ENCODE data around the gene ETFB. TPM values are rescaled to one million over a fixed set of nuclear protein-coding genes. Genes with fewer than 3 reads are reported as not detected.
A peak's percentile ranks its signal among the peaks of the same experiment; 100 is the strongest.

Gene ETFB
- total and polyA plus RNA-seq, 5 donors: 240 to 452 (median 264) TPM

GRCh38 chr19:51364200-51365106 is 1.7 kb downstream of the ETFB start:
- Histone ChIP-seq H3K9me3 (ENCODE audit: control insufficient read depth, low read length) (no peaks in the 10 kb centered on the region), H3K4me1 (ENCODE audit: control insufficient read depth, insufficient read depth, low read length) (peaks cover 10% of the 10 kb centered on the region), H3K4me3 (ENCODE audit: low read length) (no peak overlapping the region), H3K27ac (ENCODE audit: low read length) (peak overlapping the region; percentile 65), H3K27me3 (ENCODE audit: control insufficient read depth, insufficient read depth) (no peaks in the 10 kb centered on the region)
- intact Hi-C loops (cut with DNase I): no loop called here
- 74% methylated on average over 15 of the region's 15 CpGs for WGBS
- ATAC-seq (no peak), DNase-seq (no peak)

DNA sequence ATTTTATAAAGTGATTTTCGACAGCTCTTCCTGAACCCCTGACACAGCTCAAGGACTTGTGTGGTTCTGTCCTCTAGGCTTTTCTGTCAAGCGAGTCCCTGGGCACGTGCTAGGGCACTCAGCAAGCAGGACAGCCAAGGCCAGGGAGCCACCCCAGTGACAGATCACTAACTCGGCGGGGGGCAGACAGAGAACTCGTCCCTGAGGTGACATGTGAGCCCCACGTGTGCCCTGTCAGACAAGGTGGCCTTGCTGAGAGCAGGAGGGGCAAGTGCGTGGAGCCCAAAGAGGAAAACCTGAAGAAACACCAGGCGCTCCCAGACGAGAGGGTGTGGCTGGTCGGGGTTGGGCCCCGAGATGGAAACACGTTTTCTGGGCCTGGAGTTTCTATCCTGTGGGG is 4.9 kb downstream of the ETFB start:
- Histone ChIP-seq H3K27me3 (ENCODE audit: control insufficient read depth, insufficient read depth) (no peaks in the 10 kb centered on the region), H3K4me1 (ENCODE audit: control insufficient read depth, insufficient read depth, low read length) (peaks cover 10% of the 10 kb centered on the region), H3K27ac (ENCODE audit: low read length) (no peak overlapping the region), H3K4me3 (ENCODE audit: low read length) (no peak overlapping the region), H3K9me3 (ENCODE audit: control insufficient read depth, low read length) (no peaks in the 10 kb centered on the region)
- ATAC-seq: no peak
- intact Hi-C loops (cut with DNase I): no loop called here
- DNase-seq: peak in 2 of 3 donors; percentile 51 to 53
- WGBS: 84% methylated on average over 13 of the region's 13 CpGs

DNA sequence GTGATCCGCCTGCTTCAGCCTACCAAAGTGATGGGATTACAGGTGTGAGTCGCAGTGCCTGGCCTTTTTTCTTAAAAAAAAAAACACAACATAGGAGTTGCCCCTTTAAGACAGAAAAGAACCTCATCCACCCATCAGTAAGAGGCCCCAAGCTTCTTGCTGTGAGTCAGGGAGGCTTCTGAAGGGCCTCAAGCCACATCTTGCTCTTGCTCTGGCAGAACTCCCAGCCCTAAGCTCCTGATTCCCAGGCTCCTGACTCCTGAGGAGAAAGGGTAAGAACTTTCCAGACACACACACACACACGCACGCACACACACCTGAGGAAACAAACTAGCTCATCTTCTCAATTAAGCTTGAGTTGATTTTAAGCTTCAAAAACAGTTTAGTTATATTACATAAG is 6.9 kb downstream of the ETFB start:
- H3K4me3 ChIP-seq (ENCODE audit: low read length): no peak overlapping the region
- no peak for DNase-seq
- intact Hi-C loops (cut with DNase I): no loop called here
- H3K9me3 ChIP-seq (ENCODE audit: control insufficient read depth, low read length): no peaks in the 10 kb centered on the region
- 96% methylated on average over 4 of the region's 4 CpGs for WGBS
- no peak overlapping the region for H3K27ac ChIP-seq (ENCODE audit: low read length)
- H3K27me3 ChIP-seq (ENCODE audit: control insufficient read depth, insufficient read depth): no peaks in the 10 kb centered on the region
- ATAC-seq: no peak
- H3K4me1 ChIP-seq (ENCODE audit: control insufficient read depth, insufficient read depth, low read length): peaks cover 7% of the 10 kb centered on the region

GRCh38 chr19:51357952-51358351 is 8.2 kb downstream of the ETFB start:
- WGBS: 86% methylated on average over 7 of the region's 7 CpGs
- peak in 1 of 3 donors; percentile 22 for DNase-seq
- Histone ChIP-seq H3K27ac (ENCODE audit: low read length) (no peak overlapping the region), H3K9me3 (ENCODE audit: control insufficient read depth, low read length) (no peaks in the 10 kb centered on the region), H3K4me1 (ENCODE audit: control insufficient read depth, insufficient read depth, low read length) (peaks cover 2% of the 10 kb centered on the region), H3K4me3 (ENCODE audit: low read length) (no peak overlapping the region), H3K27me3 (ENCODE audit: control insufficient read depth, insufficient read depth) (no peaks in the 10 kb centered on the region)
- no peak for ATAC-seq
- intact Hi-C loops (cut with DNase I): no loop called here

DNA sequence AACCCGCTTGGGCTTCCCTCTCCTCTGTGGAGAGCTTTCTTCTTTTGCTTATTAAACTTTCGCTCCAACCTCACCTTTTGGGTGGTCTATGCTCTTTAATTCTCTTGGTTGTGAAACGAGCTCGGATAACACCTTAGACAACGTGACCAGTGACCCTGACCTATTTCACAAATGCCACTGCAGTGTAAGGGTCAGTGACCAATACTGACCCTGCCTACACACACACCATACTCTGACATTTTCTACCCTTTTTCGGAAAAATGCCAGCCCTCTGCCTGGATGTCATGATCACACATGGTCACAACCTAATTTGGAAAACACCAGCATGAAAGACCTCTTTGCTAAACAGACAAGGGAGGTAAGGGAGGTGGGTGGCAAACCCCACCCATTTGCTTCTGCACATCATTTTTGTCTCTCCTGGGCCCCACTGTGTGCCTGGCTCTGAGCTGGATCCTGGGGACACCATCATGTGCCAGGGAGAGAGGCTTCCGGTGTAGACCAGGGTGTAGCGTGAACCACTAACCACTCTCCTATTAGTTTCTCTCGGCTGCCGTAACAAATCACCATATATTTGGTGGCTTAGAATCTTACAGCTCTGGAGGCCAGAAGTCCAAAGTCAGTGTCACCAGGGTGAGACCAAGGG is 9.9 kb downstream of the ETFB start:
- no peak overlapping the region for H3K4me3 ChIP-seq (ENCODE audit: low read length)
- no peak for ATAC-seq
- no peaks in the 10 kb centered on the region for H3K27me3 ChIP-seq (ENCODE audit: control insufficient read depth, insufficient read depth)
- intact Hi-C loops (cut with DNase I): no loop called here
- H3K27ac ChIP-seq (ENCODE audit: low read length): no peak overlapping the region
- DNase-seq: no peak
- 96% methylated on average over 10 of the region's 10 CpGs for WGBS
- no peaks in the 10 kb centered on the region for H3K9me3 ChIP-seq (ENCODE audit: control insufficient read depth, low read length)
- H3K4me1 ChIP-seq (ENCODE audit: control insufficient read depth, insufficient read depth, low read length): no peaks in the 10 kb centered on the region

DNA sequence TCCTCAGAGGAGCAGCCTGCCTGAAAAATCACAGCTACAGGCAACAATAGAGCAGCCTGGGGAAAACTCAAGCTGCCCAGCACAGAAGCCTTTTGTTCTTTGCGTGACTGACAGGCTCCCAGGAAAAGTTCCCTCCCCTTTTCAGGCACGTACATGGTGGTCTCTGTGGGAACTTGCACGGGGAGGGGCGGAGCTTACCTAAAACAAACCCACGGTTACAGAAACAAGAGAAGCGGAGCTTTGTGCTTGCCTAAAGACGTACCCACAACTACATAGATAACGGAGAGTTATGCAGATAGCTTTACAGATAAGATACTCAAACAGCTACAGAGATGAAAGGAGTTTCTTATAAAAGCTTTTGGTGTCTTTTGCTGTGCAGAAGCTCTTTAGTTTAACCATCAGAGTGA is 11.4 kb downstream of the ETFB start:
- 45% methylated on average over 8 of the region's 8 CpGs for WGBS
- H3K4me1 ChIP-seq (ENCODE audit: control insufficient read depth, insufficient read depth, low read length): no peaks in the 10 kb centered on the region
- no peak overlapping the region for H3K27ac ChIP-seq (ENCODE audit: low read length)
- ATAC-seq (no peak), DNase-seq (no peak)
- no peaks in the 10 kb centered on the region for H3K9me3 ChIP-seq (ENCODE audit: control insufficient read depth, low read length)
- no peaks in the 10 kb centered on the region for H3K27me3 ChIP-seq (ENCODE audit: control insufficient read depth, insufficient read depth)
- intact Hi-C loops (cut with DNase I): no loop called here
- H3K4me3 ChIP-seq (ENCODE audit: low read length): no peak overlapping the region

DNA sequence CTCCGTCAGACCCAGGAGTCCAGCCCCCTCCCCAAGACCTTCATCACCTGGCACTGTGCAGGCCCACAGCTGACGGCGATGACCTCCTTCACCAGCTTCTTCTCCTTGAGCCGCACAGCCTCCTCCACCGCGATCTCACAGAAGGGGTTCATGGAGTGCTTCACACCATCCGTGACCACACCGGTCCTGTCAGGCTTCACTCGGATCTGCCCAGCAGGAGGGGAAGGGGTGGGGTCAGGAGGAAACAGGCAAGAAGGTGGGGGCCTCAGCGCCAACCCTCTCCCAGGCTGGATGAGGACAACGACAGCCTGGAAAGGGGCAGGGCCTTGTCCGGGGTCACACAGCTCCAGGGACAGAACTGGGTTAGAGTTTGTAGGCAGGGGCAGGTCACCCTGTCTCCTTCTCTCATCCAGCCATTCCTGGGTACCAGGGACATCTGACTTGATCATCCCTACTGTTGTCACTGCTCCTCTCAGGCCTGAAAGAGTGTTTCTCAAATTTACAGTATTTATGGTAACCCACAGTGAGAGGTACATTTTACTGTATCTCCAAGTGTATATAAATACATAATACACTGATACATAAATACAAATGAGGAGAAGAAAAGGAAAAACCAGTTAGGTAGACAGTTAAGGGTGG is 12.0 kb downstream of the ETFB start:
- Histone ChIP-seq H3K27me3 (ENCODE audit: control insufficient read depth, insufficient read depth) (no peaks in the 10 kb centered on the region), H3K4me1 (ENCODE audit: control insufficient read depth, insufficient read depth, low read length) (no peaks in the 10 kb centered on the region), H3K27ac (ENCODE audit: low read length) (no peak overlapping the region), H3K4me3 (ENCODE audit: low read length) (no peak overlapping the region), H3K9me3 (ENCODE audit: control insufficient read depth, low read length) (no peaks in the 10 kb centered on the region)
- WGBS: 69% methylated on average over 12 of the region's 12 CpGs
- DNase-seq (no peak), ATAC-seq (peak in 1 of 2 donors; percentile 26)
- intact Hi-C loops (cut with DNase I): no loop called here

DNA sequence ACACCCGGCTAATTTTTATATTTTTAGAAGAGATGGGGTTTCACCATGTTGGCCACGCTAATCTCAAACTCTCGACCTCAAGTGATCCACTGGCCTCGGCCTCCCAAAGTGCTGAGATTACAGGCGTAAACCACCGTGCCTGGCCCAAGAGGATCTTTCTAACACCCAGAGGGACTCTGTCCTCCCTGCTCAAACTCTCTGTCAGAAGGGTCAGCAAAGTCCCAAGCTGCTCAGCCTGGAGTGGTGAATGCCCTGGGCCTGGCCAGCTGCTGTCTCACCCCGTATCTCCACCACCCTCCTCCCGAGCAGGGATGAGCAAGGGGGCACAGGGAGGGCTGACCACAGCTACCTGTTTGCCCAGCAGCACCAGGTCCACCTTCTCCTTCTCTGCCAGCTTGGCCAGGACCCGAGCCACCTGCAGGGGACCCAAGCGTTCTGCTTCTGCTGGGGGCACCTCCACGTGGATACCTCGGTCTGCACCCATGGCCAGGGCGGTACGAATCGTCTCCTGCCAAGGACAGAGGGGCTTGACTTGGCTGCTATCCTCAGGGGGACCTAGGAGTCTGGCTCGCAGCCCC is 13.3 kb downstream of the ETFB start:
- WGBS: 93% methylated on average over 16 of the region's 16 CpGs
- no peaks in the 10 kb centered on the region for H3K9me3 ChIP-seq (ENCODE audit: control insufficient read depth, low read length)
- no peak for DNase-seq
- ATAC-seq: peak in 1 of 2 donors; percentile 12
- H3K4me3 ChIP-seq (ENCODE audit: low read length): no peak overlapping the region
- H3K27me3 ChIP-seq (ENCODE audit: control insufficient read depth, insufficient read depth): no peaks in the 10 kb centered on the region
- H3K27ac ChIP-seq (ENCODE audit: low read length): no peak overlapping the region
- no peaks in the 10 kb centered on the region for H3K4me1 ChIP-seq (ENCODE audit: control insufficient read depth, insufficient read depth, low read length)
- intact Hi-C loops (cut with DNase I): no loop called here

DNA sequence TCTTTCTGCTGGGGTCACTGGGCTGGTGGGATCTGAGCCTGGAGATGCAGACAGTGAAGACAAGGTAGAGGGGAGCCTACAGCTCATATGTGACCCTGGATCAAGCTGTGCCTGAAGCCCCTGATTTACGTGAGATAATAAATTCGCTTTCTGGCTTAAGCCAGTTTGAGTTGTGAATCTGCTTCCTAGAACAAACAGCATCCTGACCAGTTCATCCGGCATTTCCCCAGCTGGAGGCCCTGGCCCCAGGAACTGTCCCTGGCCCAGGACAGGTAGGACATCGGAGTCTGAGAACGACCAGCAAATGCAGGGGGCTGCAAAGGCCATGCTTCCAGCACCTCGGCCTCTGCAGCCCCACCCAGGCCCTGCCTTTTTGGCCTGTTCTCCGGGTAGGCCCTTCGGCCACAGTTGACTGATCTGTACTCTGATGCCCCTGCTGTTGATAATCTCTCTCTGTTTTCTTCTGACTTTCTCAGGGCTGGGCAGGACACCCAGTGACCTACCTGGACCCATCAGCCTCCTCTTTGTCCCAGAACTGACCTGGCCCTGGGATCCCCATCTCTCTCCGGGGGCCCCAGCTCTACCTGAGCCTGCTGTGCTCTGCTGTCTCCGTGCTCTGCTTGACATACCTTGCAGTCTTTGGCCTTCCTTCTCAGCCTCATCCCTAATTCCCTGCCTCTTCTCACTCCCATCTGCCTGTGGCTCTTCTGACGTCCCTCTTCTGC is 14.8 kb downstream of the ETFB start:
- no peak for ATAC-seq
- no peak for DNase-seq
- no peak overlapping the region for H3K27ac ChIP-seq (ENCODE audit: low read length)

DNA sequence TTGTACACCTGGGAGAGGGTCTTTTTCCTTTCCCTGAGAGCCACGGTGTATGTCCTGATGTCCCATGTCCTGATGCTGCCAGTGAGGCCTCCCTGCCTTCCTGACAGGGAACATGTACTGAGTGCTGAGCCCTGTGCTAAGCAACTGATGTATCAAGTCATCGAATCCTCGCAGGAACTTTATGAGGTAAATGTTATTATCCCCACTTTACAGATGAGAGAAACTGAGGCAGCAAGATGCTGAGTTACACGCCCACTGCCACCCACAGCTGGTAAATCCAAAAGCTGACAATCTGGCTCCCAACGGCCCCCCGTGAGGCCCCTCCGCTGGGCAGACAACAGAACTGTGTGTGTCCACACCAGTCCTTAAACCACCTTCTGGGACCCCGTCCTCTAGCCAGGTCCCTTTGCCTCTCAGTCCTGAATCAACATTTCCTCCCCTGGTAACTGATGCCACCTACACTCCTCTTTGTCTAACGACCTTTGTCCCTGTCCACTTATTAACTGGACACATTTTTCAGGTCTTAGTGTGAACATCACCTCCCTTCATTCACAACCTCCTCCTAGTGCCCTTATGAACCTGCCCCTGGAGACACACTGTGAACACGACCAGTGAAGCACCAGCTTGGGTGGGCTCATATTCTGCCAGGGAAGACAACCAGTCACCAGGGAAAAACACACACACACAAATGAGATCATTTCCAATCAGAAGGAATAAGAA is 18.8 kb downstream of the ETFB start:
- no peak overlapping the region for H3K4me3 ChIP-seq (ENCODE audit: low read length)
- no peak overlapping the region for H3K27ac ChIP-seq (ENCODE audit: low read length)
- 88% methylated on average over 10 of the region's 10 CpGs for WGBS
- peak in 1 of 3 donors; percentile 26 for DNase-seq
- H3K4me1 ChIP-seq (ENCODE audit: control insufficient read depth, insufficient read depth, low read length): no peaks in the 10 kb centered on the region
- no peaks in the 10 kb centered on the region for H3K9me3 ChIP-seq (ENCODE audit: control insufficient read depth, low read length)
- ATAC-seq: no peak
- no peaks in the 10 kb centered on the region for H3K27me3 ChIP-seq (ENCODE audit: control insufficient read depth, insufficient read depth)
- intact Hi-C loops (cut with DNase I): no loop called here

More for the DNA sequence above, 14.8 kb downstream of the ETFB start:
- no peak overlapping the region for H3K4me3 ChIP-seq (ENCODE audit: low read length)
- 96% methylated on average over 11 of the region's 11 CpGs for WGBS
- H3K4me1 ChIP-seq (ENCODE audit: control insufficient read depth, insufficient read depth, low read length): no peaks in the 10 kb centered on the region
- no peaks in the 10 kb centered on the region for H3K27me3 ChIP-seq (ENCODE audit: control insufficient read depth, insufficient read depth)
- no peaks in the 10 kb centered on the region for H3K9me3 ChIP-seq (ENCODE audit: control insufficient read depth, low read length)
- intact Hi-C loops (cut with DNase I): no loop called here

Data from right cardiac atrium (tissue), 5 donors.